Hair follicle dermal papilla cell (primary cell): Measurements from ENCODE around the gene SF3B1. TPM values are rescaled to one million over a fixed set of nuclear protein-coding genes. Genes with fewer than 3 reads are reported as not detected.

Experiments
- small RNA-seq: library from RNA; depleted of rRNA; stranded (forward); fragments of <200 nt; gene quantifications from one replicate; pipeline ENCODE3, GENCODE V24; 2012
- total RNA-seq: library from RNA; depleted of rRNA; stranded (reverse); fragments of >200 nt; gene quantifications from 2 replicates; pipeline ENCODE4 v1.2.3, GENCODE V29; 2012

Gene SF3B1, protein sequence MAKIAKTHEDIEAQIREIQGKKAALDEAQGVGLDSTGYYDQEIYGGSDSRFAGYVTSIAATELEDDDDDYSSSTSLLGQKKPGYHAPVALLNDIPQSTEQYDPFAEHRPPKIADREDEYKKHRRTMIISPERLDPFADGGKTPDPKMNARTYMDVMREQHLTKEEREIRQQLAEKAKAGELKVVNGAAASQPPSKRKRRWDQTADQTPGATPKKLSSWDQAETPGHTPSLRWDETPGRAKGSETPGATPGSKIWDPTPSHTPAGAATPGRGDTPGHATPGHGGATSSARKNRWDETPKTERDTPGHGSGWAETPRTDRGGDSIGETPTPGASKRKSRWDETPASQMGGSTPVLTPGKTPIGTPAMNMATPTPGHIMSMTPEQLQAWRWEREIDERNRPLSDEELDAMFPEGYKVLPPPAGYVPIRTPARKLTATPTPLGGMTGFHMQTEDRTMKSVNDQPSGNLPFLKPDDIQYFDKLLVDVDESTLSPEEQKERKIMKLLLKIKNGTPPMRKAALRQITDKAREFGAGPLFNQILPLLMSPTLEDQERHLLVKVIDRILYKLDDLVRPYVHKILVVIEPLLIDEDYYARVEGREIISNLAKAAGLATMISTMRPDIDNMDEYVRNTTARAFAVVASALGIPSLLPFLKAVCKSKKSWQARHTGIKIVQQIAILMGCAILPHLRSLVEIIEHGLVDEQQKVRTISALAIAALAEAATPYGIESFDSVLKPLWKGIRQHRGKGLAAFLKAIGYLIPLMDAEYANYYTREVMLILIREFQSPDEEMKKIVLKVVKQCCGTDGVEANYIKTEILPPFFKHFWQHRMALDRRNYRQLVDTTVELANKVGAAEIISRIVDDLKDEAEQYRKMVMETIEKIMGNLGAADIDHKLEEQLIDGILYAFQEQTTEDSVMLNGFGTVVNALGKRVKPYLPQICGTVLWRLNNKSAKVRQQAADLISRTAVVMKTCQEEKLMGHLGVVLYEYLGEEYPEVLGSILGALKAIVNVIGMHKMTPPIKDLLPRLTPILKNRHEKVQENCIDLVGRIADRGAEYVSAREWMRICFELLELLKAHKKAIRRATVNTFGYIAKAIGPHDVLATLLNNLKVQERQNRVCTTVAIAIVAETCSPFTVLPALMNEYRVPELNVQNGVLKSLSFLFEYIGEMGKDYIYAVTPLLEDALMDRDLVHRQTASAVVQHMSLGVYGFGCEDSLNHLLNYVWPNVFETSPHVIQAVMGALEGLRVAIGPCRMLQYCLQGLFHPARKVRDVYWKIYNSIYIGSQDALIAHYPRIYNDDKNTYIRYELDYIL
- total RNA-seq = 248 and 327 TPM in 2 replicates

DNA sequence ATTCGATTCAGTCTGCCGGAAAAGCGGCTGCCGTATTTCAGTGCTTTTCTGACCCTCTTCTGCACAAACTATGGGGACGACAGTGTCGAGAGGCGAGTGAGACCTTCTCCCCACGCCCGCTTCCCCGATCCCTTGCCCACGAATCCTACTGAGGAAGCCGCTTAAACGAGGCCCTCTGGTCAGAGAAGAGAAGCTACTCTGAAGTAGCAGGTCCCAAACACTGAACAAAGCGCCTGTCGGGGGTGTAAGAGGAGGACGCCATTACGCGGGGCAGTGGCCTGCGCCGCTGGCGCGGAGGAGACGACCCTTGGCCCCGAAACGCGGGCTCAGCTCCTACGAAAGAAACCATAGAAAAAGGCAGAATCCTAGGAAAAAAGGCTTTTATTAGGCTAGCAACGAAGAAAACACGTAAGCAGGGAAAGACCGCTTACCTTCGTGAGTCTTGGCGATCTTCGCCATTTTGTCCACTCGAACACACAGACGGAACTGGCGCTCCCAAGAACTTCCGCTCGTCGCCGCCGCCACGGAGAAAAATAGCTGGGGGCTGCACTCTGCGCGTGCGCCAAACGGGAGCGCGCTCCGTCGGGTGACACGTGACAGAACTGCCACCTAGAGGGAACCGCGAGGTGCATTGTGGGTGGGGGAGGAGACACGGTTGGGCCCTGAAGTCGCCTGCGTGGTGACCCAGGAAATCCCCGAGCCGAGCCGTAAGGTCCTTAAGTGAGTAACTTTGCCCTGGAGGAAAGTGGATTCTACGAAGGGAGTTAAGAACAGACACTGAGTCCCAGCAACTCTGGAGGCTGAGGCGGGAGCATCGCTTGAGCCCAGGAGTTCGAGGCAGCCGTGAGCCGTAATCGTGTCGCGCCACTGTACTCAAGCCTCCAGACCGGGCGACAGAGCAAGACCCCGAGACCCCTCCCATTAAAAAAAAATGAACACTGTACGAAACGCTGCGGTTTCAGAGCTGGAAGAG lies at the start of gene SF3B1:
Gene SF3B1, minus strand, starts transcription at position 488 of the 973 bp plus-strand sequence. Its CDS starts 29 bp downstream, at position 459.

DNA sequence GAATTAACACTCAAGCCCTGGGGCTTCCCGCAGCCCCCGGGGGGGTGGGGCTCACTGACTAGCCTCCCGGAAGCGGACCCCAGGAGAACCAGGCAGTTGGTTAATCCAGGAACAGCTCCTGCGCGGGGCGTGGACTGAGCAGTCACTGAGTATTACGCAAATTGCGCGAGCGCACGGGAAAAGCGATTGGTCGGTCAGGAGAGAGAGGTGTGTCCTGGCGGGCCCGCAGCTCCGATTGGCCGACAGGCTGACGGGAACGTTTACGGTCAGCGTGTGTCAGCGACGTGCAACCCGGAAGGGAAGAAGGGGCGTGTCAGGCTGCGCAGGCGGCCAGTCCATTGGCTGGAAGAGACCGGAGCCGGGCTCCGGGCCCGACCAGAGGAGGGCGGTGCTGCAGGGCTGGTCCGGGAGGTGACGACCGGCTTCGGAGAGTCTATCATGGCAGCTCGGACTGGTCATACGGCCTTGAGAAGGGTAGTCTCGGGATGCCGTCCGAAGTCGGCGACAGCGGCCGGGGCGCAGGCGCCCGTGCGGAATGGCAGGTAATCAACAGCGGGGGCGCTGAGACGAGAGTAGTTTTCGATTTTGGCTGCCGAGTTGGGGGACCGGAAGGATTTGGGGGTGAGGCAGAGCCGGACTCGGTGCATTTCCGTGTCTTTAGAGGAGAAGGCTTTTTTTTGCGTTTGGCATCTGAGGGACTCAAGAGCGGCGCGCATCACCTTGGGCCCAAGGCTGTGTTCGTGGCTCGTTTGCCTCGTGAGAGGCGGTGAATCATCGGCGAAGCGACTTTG lies 18.5 kb upstream of the SF3B1 start, which contains the start of gene COQ10B:
Gene COQ10B, plus strand, starts transcription at position 430 of the 791 bp plus-strand sequence. Its CDS starts 9 bp downstream, at position 439.

Small RNAs within 50 kb of the gene (small RNA-seq; reads per million reads assigned to genes)
- gene RF00394 (not detected), gene RNU6-1029P (not detected)

Other genes starting within 250 kb of the SF3B1 start
- 8.0 and 30.5 TPM in 2 replicates for gene ANKRD44, start 124.2 kb downstream of the SF3B1 start, total RNA-seq
- gene COQ10B, start 18.5 kb upstream of the SF3B1 start, total RNA-seq = 57.4 and 60.1 TPM in 2 replicates
- 62.5 and 65.9 TPM in 2 replicates for gene HSPD1, start 64.8 kb upstream of the SF3B1 start, total RNA-seq
- 17.9 and 18.8 TPM in 2 replicates for gene HSPE1, start 65.4 kb upstream of the SF3B1 start, total RNA-seq
- 36.4 and 40.4 TPM in 2 replicates for gene MOB4, start 81.0 kb upstream of the SF3B1 start, total RNA-seq
- gene RFTN2, start 240.6 kb upstream of the SF3B1 start, total RNA-seq = 10.4 and 17.5 TPM in 2 replicates